BE2C (cell line): ENCODE measurements around the gene PPM1M.

Source experiments
- DNase-seq: peaks from one replicate; pipeline ENCODE4 v3.0.0-alpha.2; 2020
- H3K27me3 ChIP-seq: fragments of 250-450 bp; sonication (Bioruptor Pico); 2 replicates; pipeline ENCODE4 v1.5.1; 2020; ENCODE audit warnings: mild to moderate bottlenecking
- H3K36me3 ChIP-seq: fragments of 250-450 bp; sonication (Bioruptor Pico); 2 replicates; pipeline ENCODE4 v1.5.1; 2020; ENCODE audit warnings: mild to moderate bottlenecking
- H3K4me1 ChIP-seq: fragments of 250-450 bp; sonication (Bioruptor Pico); 2 replicates; pipeline ENCODE4 v1.5.1; 2020
- H3K4me3 ChIP-seq: 2 replicates; pipeline ENCODE4 v1.5.1; 2011; ENCODE audit warnings: low read depth, low read length
- H3K9me3 ChIP-seq: fragments of 250-450 bp; sonication (Bioruptor Pico); 2 replicates; pipeline ENCODE4 v1.5.1; 2020
- TF ChIP-seq, protein P1 (sequence below): IDR thresholded peaks from 2 replicates; pipeline ENCODE4 v1.5.1; 2012; ENCODE audit warnings: mild to moderate bottlenecking, low read depth, low read length

The PPM1M gene

DNA sequence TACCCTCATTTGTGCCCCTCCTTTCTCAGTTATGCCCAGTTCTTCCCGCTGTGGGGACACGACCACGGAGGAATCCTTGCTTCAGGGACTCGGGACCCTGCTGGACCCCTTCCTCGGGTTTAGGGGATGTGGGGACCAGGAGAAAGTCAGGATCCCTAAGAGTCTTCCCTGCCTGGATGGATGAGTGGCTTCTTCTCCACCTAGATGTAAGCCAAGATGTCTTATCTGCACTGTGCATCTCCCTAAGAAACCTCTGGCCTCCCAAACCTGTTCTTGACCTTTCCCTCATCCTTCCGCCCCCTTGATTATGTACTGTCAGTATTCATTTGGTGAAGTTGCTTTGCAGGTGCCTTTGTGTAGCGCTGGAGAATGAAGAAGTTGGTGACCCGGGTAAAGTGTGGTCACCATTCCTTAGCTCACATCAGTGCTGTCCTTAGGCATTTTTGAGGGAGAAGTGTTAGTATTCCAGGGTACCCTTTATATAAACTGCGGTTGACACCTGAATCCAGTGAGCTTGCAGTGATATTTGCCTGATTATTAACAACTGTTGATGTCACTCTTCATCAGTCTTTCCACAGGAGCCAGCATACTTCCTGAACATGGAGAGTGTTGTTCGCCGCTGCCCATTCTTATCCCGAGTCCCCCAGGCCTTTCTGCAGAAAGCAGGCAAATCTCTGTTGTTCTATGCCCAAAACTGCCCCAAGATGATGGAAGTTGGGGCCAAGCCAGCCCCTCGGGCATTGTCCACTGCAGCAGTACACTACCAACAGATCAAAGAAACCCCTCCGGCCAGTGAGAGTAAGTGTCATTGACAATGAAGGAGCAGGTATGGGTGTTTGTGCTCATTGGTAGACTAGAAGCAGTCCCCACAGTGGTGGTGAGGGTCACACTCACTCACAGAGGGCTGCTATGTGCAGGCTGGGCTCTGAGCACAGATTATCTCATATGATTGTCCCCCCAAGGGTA, 46.6 kb upstream of the PPM1M start:
- TF ChIP-seq, protein P1, sequence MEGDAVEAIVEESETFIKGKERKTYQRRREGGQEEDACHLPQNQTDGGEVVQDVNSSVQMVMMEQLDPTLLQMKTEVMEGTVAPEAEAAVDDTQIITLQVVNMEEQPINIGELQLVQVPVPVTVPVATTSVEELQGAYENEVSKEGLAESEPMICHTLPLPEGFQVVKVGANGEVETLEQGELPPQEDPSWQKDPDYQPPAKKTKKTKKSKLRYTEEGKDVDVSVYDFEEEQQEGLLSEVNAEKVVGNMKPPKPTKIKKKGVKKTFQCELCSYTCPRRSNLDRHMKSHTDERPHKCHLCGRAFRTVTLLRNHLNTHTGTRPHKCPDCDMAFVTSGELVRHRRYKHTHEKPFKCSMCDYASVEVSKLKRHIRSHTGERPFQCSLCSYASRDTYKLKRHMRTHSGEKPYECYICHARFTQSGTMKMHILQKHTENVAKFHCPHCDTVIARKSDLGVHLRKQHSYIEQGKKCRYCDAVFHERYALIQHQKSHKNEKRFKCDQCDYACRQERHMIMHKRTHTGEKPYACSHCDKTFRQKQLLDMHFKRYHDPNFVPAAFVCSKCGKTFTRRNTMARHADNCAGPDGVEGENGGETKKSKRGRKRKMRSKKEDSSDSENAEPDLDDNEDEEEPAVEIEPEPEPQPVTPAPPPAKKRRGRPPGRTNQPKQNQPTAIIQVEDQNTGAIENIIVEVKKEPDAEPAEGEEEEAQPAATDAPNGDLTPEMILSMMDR = no peak
- Histone ChIP-seq H3K27me3 (no peaks in the 10 kb centered on the region), H3K36me3 (peaks cover 11% of the 10 kb centered on the region), H3K4me1 (peaks cover 6% of the 10 kb centered on the region; the same call in 1 of the 2 replicates), H3K9me3 (no peaks in the 10 kb centered on the region), H3K4me3 (peak overlapping the region; percentile 83)
- DNase-seq = no peak

DNA sequence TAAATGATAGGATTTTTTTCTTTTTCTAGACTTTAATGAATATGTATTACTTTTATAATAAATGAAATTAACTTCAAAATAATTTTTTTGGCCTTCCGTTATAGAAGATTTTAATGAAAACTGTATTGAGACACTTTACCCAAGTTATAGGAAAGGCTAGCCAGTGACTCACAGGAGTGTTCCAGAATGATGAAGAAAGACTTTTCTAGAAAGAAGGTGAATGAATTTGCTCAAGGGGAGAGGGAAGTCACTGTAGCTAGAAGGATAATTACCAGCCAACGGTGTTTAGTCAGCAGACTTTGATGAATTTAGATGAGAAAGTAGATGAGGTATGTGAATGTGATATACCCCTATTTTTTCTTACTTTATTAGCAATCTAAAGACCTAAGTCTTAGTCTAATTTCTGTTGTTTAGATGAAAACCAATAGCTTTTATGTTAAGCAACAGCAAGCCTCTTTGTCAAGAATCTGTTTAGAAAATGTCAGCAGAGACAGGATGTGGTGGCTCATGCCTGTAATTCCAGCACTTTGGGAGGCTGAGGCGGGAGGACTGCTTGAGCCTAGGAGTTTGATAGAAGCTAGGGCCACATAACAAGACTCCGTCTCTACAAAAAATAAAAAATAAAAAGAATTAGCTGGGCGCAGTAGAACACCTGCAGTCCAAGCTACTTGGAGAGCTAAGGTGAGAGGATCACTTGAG, 44.4 kb upstream of the PPM1M start:
- no peak overlapping the region for H3K4me3 ChIP-seq
- H3K4me1 ChIP-seq = peaks cover 6% of the 10 kb centered on the region; the same call in 1 of the 2 replicates
- peaks cover 25% of the 10 kb centered on the region for H3K36me3 ChIP-seq
- no peaks in the 10 kb centered on the region for H3K9me3 ChIP-seq
- no peak for DNase-seq
- no peaks in the 10 kb centered on the region for H3K27me3 ChIP-seq
- TF ChIP-seq, protein P1 = no peak

DNA sequence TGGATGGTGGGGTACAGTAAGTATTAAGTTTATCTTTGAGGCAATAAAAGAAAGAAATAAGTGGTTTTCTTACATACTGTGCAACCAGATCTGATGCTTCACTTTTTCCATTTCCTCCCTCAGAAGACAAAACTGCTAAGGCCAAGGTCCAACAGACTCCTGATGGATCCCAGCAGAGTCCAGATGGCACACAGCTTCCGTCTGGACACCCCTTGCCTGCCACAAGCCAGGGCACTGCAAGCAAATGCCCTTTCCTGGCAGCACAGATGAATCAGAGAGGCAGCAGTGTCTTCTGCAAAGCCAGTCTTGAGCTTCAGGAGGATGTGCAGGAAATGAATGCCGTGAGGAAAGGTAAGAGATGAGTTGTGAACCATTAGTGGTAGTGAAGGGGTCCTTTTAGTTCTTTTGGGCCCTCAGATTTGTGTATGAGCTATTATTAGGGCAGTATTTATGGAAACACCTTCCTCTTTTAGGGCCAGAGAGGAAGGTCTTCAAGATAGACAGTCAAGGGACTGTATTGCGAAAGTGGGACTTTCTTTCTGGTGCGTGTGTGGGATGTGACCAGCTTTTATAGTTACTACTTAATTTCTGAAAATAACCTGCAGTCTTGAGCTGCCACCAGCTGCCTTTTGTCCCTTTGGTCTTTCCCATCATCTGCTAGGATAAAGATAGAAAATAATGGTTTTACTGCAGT, 43.0 kb upstream of the PPM1M start:
- Histone ChIP-seq H3K4me3 (no peak overlapping the region), H3K27me3 (no peaks in the 10 kb centered on the region), H3K9me3 (no peaks in the 10 kb centered on the region), H3K4me1 (peaks cover 2% of the 10 kb centered on the region; the same call in 1 of the 2 replicates), H3K36me3 (peaks cover 29% of the 10 kb centered on the region)
- TF ChIP-seq, protein P1 = no peak
- DNase-seq = no peak

DNA sequence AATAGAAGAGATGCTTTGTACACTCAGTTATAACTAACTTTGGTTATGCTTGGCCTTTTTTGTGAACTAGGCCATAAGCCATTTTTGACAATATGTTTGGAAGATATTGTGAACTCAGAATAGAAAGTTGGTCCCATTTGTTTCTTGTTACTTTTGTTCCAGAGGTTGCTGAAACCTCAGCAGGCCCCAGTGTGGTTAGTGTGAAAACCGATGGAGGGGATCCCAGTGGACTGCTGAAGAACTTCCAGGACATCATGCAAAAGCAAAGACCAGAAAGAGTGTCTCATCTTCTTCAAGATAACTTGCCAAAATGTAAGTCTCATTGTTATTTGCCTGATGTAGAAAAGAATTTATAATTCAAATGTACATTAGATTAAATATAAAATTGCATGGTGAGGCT, 41.9 kb upstream of the PPM1M start:
- Histone ChIP-seq H3K9me3 (no peaks in the 10 kb centered on the region), H3K4me1 (no peaks in the 10 kb centered on the region), H3K4me3 (no peak overlapping the region), H3K27me3 (no peaks in the 10 kb centered on the region), H3K36me3 (peaks cover 39% of the 10 kb centered on the region)
- TF ChIP-seq, protein P1 = no peak
- DNase-seq = no peak

DNA sequence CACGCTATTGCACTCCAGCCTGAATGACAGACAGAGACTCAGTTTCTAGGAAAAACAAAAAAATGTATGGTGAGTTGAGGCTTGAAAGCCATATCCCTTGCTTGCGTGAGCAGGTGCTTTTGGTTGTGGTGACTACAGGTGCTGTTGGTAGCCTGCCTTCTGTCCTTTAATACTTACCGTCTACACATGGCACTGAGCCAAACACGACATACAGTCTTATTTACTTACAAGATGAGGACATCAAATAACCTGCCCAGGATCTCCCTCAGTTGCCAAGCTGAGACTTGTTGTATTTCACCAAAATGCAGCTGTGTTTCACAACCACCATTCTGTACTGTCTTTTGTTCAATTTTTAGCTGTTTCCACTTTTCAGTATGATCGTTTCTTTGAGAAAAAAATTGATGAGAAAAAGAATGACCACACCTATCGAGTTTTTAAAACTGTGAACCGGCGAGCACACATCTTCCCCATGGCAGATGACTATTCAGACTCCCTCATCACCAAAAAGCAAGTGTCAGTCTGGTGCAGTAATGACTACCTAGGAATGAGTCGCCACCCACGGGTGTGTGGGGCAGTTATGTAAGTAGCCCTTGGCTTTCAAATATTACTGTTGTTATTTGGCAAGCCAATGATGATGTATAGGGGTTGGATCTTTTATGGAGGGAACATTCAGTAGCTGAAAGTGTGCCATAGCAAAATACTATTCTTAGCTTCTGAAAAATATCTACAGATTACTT, 41.1 kb upstream of the PPM1M start:
- TF ChIP-seq, protein P1 = no peak
- H3K9me3 ChIP-seq = no peaks in the 10 kb centered on the region
- peaks cover 38% of the 10 kb centered on the region for H3K36me3 ChIP-seq
- H3K4me3 ChIP-seq = no peak overlapping the region
- H3K4me1 ChIP-seq = no peaks in the 10 kb centered on the region
- H3K27me3 ChIP-seq = no peaks in the 10 kb centered on the region
- DNase-seq = no peak
